Gastrocnemius medialis (tissue), 4 donors: ENCODE results near the gene C5. TPM values are rescaled to one million over a fixed set of nuclear protein-coding genes. Genes with fewer than 3 reads are reported as not detected.

Source experiments
- ATAC-seq, 2 donors: fragments of 150-250 bp; one replicate each; pipeline ENCODE4 v1.9.1; 2016
- DNase-seq, 2 donors: peaks; one replicate each; pipeline ENCODE4 v3.0.0-alpha.2; 2019
- H3K27ac ChIP-seq, 4 donors: fragments of 200-600 bp; sonication (generic); 1 replicate in 1 of 4; 2 replicates in 3 of 4; pipeline ENCODE4 v1.5.1; 2016 to 2018; ENCODE audit warnings: mild to moderate bottlenecking in 2 of 4, moderate library complexity in 1 of 4
- H3K27me3 ChIP-seq, 3 donors: fragments of 200-600 bp; sonication (generic) in 2 of 3; 1 replicate in 1 of 3; 2 replicates in 2 of 3; pipeline versions ENCODE4 v1.5.1 to v1.6.0; 2016 to 2019; ENCODE audit warnings: mild to moderate bottlenecking in 1 of 3, moderate library complexity in 1 of 3
- H3K36me3 ChIP-seq, 2 donors: fragments of 200-600 bp; sonication (generic) in 1 of 2; one replicate each; pipeline ENCODE4 v1.5.1; 2017 to 2018
- H3K4me1 ChIP-seq, 2 donors: fragments of 200-600 bp; sonication (generic) in 1 of 2; one replicate each; pipeline ENCODE4 v1.5.1; 2016 to 2017; ENCODE audit warnings: mild to moderate bottlenecking in 2 of 2
- H3K4me3 ChIP-seq, 4 donors: fragments of 200-600 bp; sonication (generic) in 3 of 4; 1 replicate in 1 of 4; 2 replicates in 3 of 4; pipeline ENCODE4 v1.5.1; 2016 to 2019; ENCODE audit warnings: mild to moderate bottlenecking in 2 of 4
- H3K9me3 ChIP-seq, 3 donors: fragments of 200-600 bp; sonication (generic) in 2 of 3; 1 replicate in 1 of 3; 2 replicates in 2 of 3; pipeline ENCODE4 v1.5.1; 2016 to 2019
- CTCF ChIP-seq, 5 experiments: fragments of 450-650 bp in 3 of 5; fragments of 200-600 bp in 2 of 5; sonication (generic) in 2 of 5; IDR thresholded peaks in 4 of 5; conservative IDR thresholded peaks in 1 of 5; 1 replicate in 4 of 5; 2 replicates in 1 of 5; pipeline ENCODE4 v1.5.1; 2016 to 2019; ENCODE audit warnings: antibody characterized with exemption in 5 of 5, mild to moderate bottlenecking in 3 of 5, moderate library complexity in 3 of 5
- POLR2A ChIP-seq, 2 donors: fragments of 450-650 bp; IDR thresholded peaks; one replicate each; pipeline ENCODE4 v1.6.1; 2017; ENCODE audit warnings: antibody characterized with exemption in 2 of 2, mild to moderate bottlenecking in 2 of 2, moderate library complexity in 2 of 2
- in situ Hi-C, 4 donors: fragments of 200-750 bp; cut with MboI; loops; one replicate each; pipeline versions ENCODE4 v1.15.0 to v1.8.0; 2017; ENCODE audit warnings: low sequenced_read_pairs in 4 of 4
- intact Hi-C: fragments of 100-400 bp; cut with DNase I; formaldehyde crosslinking; loops from one replicate; pipeline ENCODE4 v1.15.1; 2023; ENCODE audit warnings: low total_unique reads
- total RNA-seq, 4 donors: library from RNA; depleted of rRNA; stranded (reverse); fragments of >200 nt; gene quantifications; one replicate each; pipeline versions ENCODE4 v1.1.0 to v1.2.3, GENCODE V29; 2016

Gene C5
- total RNA-seq, 4 donors from 2014 or later: 0.22 to 3.9 (median 1.8) TPM

- H3K36me3 ChIP-seq: no peaks in the 10 kb centered on the region
- in situ Hi-C loops (loop anchor here in 1 of 4 donors (25.0 kb wide), 1 partner anchor 211 kb away; no protein-coding TSS in a partner anchor), intact Hi-C loops (no loop called here)
- peak overlapping the region in 3 of 4 donors; percentile 24 to 81 (median 69) for H3K4me3 ChIP-seq
- TF ChIP-seq CTCF (IDR thresholded peaks at IDR 0.05 in 4 of 5, conservative IDR thresholded peaks at IDR 0.05 in 1 of 5): no peak
- no peak for TF ChIP-seq POLR2A (IDR thresholded peaks at IDR 0.05)
- H3K27me3 ChIP-seq: peaks cover 10 to 28% (median 20%) of the 10 kb centered on the region in 3 donors
- peaks cover 0 to 10% of the 10 kb centered on the region in 2 donors for H3K4me1 ChIP-seq
- peak overlapping the region; percentile 35 to 77 (median 64) for H3K27ac ChIP-seq
- peak; percentile 41 to 56 for ATAC-seq
- H3K9me3 ChIP-seq: no peaks in the 10 kb centered on the region
- DNase-seq: peak; percentile 47 to 61
Measured at GRCh38 chr9:121073038-121073437, 23.0 kb upstream of the C5 start.

GRCh38 chr9:121071756-121072421 is 21.8 kb upstream of the C5 start:
- Histone ChIP-seq H3K27ac (peak overlapping the region; percentile 35 to 52 (median 43)), H3K27me3 (peaks cover 10 to 33% (median 20%) of the 10 kb centered on the region in 3 donors), H3K36me3 (no peaks in the 10 kb centered on the region), H3K9me3 (no peaks in the 10 kb centered on the region), H3K4me1 (peaks cover 0 to 10% of the 10 kb centered on the region in 2 donors), H3K4me3 (peak overlapping the region; percentile 16 to 46 (median 24))
- ATAC-seq: no peak
- in situ Hi-C loops: loop anchor here in 1 of 4 donors (25.0 kb wide), 1 partner anchor 210 kb away; no protein-coding TSS in a partner anchor
- TF ChIP-seq POLR2A (IDR thresholded peaks at IDR 0.05): no peak
- TF ChIP-seq CTCF (IDR thresholded peaks at IDR 0.05 in 4 of 5, conservative IDR thresholded peaks at IDR 0.05 in 1 of 5): no peak
- intact Hi-C loops: no loop called here
- no peak for DNase-seq

- in situ Hi-C loops: loop anchor here in 1 of 4 donors (25.0 kb wide), 1 partner anchor 209 kb away; no protein-coding TSS in a partner anchor
- ATAC-seq: no peak
- no peaks in the 10 kb centered on the region for H3K36me3 ChIP-seq
- TF ChIP-seq CTCF (IDR thresholded peaks at IDR 0.05 in 4 of 5, conservative IDR thresholded peaks at IDR 0.05 in 1 of 5) (no peak), POLR2A (IDR thresholded peaks at IDR 0.05) (no peak)
- peak overlapping the region in 3 of 4 donors; percentile 35 to 52 (median 45) for H3K27ac ChIP-seq
- peaks cover 0 to 10% of the 10 kb centered on the region in 2 donors for H3K4me1 ChIP-seq
- DNase-seq: no peak
- H3K4me3 ChIP-seq: peak overlapping the region in 3 of 4 donors; percentile 16 to 46 (median 33)
- intact Hi-C loops: no loop called here
- H3K9me3 ChIP-seq: no peaks in the 10 kb centered on the region
- peaks cover 10 to 33% (median 20%) of the 10 kb centered on the region in 3 donors for H3K27me3 ChIP-seq
Measured at GRCh38 chr9:121071370-121071755, 21.3 kb upstream of the C5 start.

- H3K9me3 ChIP-seq: no peaks in the 10 kb centered on the region
- intact Hi-C loops (no loop called here), in situ Hi-C loops (loop anchor here (10.0 to 25.0 kb wide), 3 partner anchors 85 to 315 kb away; no protein-coding TSS in a partner anchor)
- DNase-seq: no peak
- H3K27ac ChIP-seq: no peak overlapping the region
- peaks cover 0 to 8% of the 10 kb centered on the region in 2 donors for H3K4me1 ChIP-seq
- H3K27me3 ChIP-seq: peaks cover 10 to 33% (median 20%) of the 10 kb centered on the region in 3 donors
- H3K4me3 ChIP-seq: no peak overlapping the region
- H3K36me3 ChIP-seq: no peaks in the 10 kb centered on the region
- TF ChIP-seq CTCF (IDR thresholded peaks at IDR 0.05 in 4 of 5, conservative IDR thresholded peaks at IDR 0.05 in 1 of 5) (no peak), POLR2A (IDR thresholded peaks at IDR 0.05) (no peak)
- no peak for ATAC-seq
Measured at GRCh38 chr9:121069396-121069795, 19.3 kb upstream of the C5 start.
